ENCODE data around the gene NSG1. TPM values are rescaled to one million over a fixed set of nuclear protein-coding genes. Genes with fewer than 3 reads are reported as not detected.
"Not testable (repeated sequence)": the region's sequence is repeated elsewhere in the genome, so short reads cannot be mapped to it uniquely, and the experiment has no call there.

Gene NSG1
- total and polyA plus RNA-seq, 9 donors, result 9.9 to 103 (median 39.6) TPM

- intact Hi-C loops (cut with DNase I), result no loop called here
- H3K4me1 ChIP-seq (ENCODE audit: insufficient read depth), result no peaks in the 10 kb centered on the region
- H3K27me3 ChIP-seq, result no peaks in the 10 kb centered on the region
- 90 to 95% (median 94%) methylated on average over 6 of the region's 6 CpGs for WGBS, 3 donors
- H3K4me3 ChIP-seq, result no peak overlapping the region
- no peak for DNase-seq
- no peak for TF ChIP-seq CTCF (IDR thresholded peaks at IDR 0.05)
- TF ChIP-seq EP300 (IDR thresholded peaks at IDR 0.05), result no peak
- no peak for TF ChIP-seq POLR2A (IDR thresholded peaks at IDR 0.05)
- H3K9me3 ChIP-seq, result no peaks in the 10 kb centered on the region
- H3K36me3 ChIP-seq, result no peaks in the 10 kb centered on the region
- no peak overlapping the region for H3K27ac ChIP-seq
These were observed 73.9 kb downstream of the NSG1 start for GRCh38 chr4:4460759-4461158.

- no peak overlapping the region for H3K4me3 ChIP-seq
- no peaks in the 10 kb centered on the region for H3K27me3 ChIP-seq
- TF ChIP-seq POLR2A (IDR thresholded peaks at IDR 0.05) (no peak), EP300 (IDR thresholded peaks at IDR 0.05) (no peak), CTCF (IDR thresholded peaks at IDR 0.05) (no peak)
- no peaks in the 10 kb centered on the region for H3K36me3 ChIP-seq
- no peak overlapping the region for H3K27ac ChIP-seq
- no peaks in the 10 kb centered on the region for H3K9me3 ChIP-seq
- H3K4me1 ChIP-seq (ENCODE audit: insufficient read depth), result no peaks in the 10 kb centered on the region
- DNase-seq, result no peak
- intact Hi-C loops (cut with DNase I), result no loop called here
These were observed 74.3 kb downstream of the NSG1 start for GRCh38 chr4:4461178-4461577.

- DNase-seq, result no peak
- Histone ChIP-seq H3K27ac (no peak overlapping the region), H3K36me3 (no peaks in the 10 kb centered on the region), H3K27me3 (no peaks in the 10 kb centered on the region), H3K9me3 (no peaks in the 10 kb centered on the region), H3K4me1 (ENCODE audit: insufficient read depth) (no peaks in the 10 kb centered on the region), H3K4me3 (no peak overlapping the region)
- TF ChIP-seq POLR2A (IDR thresholded peaks at IDR 0.05) (no peak), EP300 (IDR thresholded peaks at IDR 0.05) (no peak), CTCF (IDR thresholded peaks at IDR 0.05) (no peak)
- 86 to 90% (median 90%) methylated on average over 5 of the region's 5 CpGs for WGBS, 3 donors
- intact Hi-C loops (cut with DNase I), result no loop called here
These were observed 74.9 kb downstream of the NSG1 start for GRCh38 chr4:4461850-4462249.

- no peaks in the 10 kb centered on the region for H3K36me3 ChIP-seq
- 24 to 41% (median 24%) methylated on average over 3 of the region's 3 CpGs for WGBS, 3 donors
- intact Hi-C loops (cut with DNase I), result no loop called here
- H3K4me1 ChIP-seq (ENCODE audit: insufficient read depth), result no peaks in the 10 kb centered on the region
- H3K9me3 ChIP-seq, result no peaks in the 10 kb centered on the region
- H3K27ac ChIP-seq, result no peak overlapping the region
- TF ChIP-seq EP300 (IDR thresholded peaks at IDR 0.05), result no peak
- no peak for DNase-seq
- no peaks in the 10 kb centered on the region for H3K27me3 ChIP-seq
- H3K4me3 ChIP-seq, result no peak overlapping the region
These were observed 76.1 kb downstream of the NSG1 start for GRCh38 chr4:4462970-4463369.

GRCh38 chr4:4465238-4465637, 78.3 kb downstream of the NSG1 start:
- intact Hi-C loops (cut with DNase I); H3K36me3 ChIP-seq: not testable (repeated sequence)

More at GRCh38 chr4:4465238-4465637, 78.3 kb downstream of the NSG1 start:
- DNase-seq; H3K27me3 ChIP-seq; H3K4me1 ChIP-seq (ENCODE audit: insufficient read depth); H3K9me3 ChIP-seq; H3K27ac ChIP-seq; H3K4me3 ChIP-seq: not testable (repeated sequence)
- WGBS, 3 donors, result 95 to 98% (median 96%) methylated on average over 3 of the region's 3 CpGs

Other genes with a start within 250 kb of the NSG1 start
- gene OTOP1, start 160.2 kb upstream of the NSG1 start, total RNA-seq, result not detected
- not detected for gene OTOP1, start 160.2 kb upstream of the NSG1 start, polyA plus RNA-seq
- gene TMEM128, start 138.9 kb upstream of the NSG1 start, total RNA-seq, result 10 to 100 TPM; 19.0 to 33.8 (median 27.4) TPM
- gene TMEM128, start 138.9 kb upstream of the NSG1 start, polyA plus RNA-seq, result 10 to 100 TPM; 28.0 to 41.7 TPM
- 10 to 100 TPM in 6 of 7 donors, 1 to 10 TPM in 1; 9.9 to 17.1 (median 13.1) TPM for gene LYAR, start 96.9 kb upstream of the NSG1 start, total RNA-seq
- 10 to 100 TPM; 11.6 to 21.8 TPM for gene LYAR, start 96.9 kb upstream of the NSG1 start, polyA plus RNA-seq
- 10 to 100 TPM in 3 of 7 donors, 1 to 10 TPM in 4; 5.5 to 13.4 (median 9.6) TPM for gene ZBTB49, start 96.9 kb upstream of the NSG1 start, total RNA-seq
- 1 to 10 TPM; 5.7 to 6.0 TPM for gene ZBTB49, start 96.9 kb upstream of the NSG1 start, polyA plus RNA-seq
- 10 to 100 TPM; 22.7 to 36.9 (median 31.9) TPM for gene STX18, start 154.9 kb downstream of the NSG1 start, total RNA-seq
- gene STX18, start 154.9 kb downstream of the NSG1 start, polyA plus RNA-seq, result 10 to 100 TPM; 18.1 to 61.4 TPM